NCI-H748 (cell line): ENCODE data around the gene NDUFA8.

Experiments used
- DNase-seq: peaks from one replicate; lab custom pipeline; 2025; ENCODE audit not compliant: unreplicated experiment; lab: John Stamatoyannopoulos, UW

Gene NDUFA8

GRCh38 chr9:122138560-122139268 is 20.9 kb downstream of the NDUFA8 start:
- DNase-seq = no peak

- no peak for DNase-seq
Measured at GRCh38 chr9:122135529-122135859, 24.1 kb downstream of the NDUFA8 start.

- no peak for DNase-seq
Measured at GRCh38 chr9:122134822-122135528, 24.6 kb downstream of the NDUFA8 start.

DNA sequence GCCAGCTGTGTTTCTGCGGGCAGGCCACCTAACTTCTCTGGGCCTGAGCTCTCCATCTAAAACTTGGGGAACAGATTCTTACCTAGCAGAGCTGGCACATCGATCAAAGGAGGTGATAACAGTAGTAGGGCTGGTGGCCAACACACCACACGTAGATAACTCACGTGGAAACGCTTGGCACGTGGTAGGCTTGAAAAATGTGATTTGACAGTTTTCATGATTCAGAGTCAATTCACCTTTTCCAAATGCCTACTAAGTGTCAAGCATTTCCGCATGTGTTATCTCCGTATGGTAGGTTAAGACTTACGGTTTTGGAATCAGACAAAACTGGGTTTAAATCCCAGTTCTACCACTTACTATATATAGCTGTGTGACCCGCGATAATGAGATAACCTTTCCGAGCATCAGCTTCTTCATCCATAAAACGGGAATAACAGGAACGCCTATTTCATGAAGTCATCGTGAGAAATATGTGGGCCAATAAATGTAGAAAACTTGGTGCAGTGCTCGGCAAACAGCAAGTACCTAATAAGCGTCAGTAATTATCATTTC is 25.5 kb downstream of the NDUFA8 start:
- no peak for DNase-seq

GRCh38 chr9:122133263-122133983 is 26.2 kb downstream of the NDUFA8 start:
- DNase-seq = no peak

DNA sequence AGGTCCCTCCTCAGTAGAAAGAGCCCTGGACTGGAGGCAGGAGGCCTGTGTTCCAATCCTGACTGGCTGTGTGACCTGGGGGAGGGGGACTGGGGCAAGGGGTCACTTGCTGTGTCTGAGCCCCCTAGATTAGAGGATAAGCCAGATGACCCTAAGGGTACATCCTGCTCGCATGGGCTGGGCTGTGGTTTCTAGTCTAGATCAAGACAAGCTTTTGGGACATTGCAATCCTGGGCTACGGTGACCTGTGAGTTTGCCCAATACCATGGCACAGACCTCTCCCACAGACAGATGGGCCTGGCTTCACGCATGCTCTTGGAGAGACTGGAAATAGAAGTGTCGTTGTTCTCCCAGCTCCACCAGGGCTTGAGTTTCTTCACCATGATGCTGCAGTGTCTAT is 27.0 kb downstream of the NDUFA8 start:
- no peak for DNase-seq

- DNase-seq = peak; percentile 69
Measured at GRCh38 chr9:122131401-122132001, 28.1 kb downstream of the NDUFA8 start.

DNA sequence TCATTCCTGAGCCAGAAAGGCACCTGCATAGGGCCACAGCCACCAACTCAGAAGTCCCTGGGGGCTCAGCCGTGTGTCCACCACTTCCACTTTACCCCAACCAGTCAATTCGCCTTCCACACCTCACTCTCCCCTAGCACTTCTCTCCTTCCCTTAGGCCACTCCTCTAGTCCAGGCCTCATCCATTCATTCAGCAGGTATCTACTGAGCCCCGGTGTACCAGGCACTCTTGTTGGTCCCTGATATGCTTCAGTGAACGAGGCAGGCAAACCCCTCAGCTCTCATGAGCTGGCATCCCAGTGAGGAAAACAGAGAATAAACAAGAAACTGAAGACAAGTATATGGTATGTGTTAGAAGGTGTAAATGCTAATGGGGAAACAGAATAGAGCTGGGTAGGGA is 28.7 kb downstream of the NDUFA8 start:
- no peak for DNase-seq

DNA sequence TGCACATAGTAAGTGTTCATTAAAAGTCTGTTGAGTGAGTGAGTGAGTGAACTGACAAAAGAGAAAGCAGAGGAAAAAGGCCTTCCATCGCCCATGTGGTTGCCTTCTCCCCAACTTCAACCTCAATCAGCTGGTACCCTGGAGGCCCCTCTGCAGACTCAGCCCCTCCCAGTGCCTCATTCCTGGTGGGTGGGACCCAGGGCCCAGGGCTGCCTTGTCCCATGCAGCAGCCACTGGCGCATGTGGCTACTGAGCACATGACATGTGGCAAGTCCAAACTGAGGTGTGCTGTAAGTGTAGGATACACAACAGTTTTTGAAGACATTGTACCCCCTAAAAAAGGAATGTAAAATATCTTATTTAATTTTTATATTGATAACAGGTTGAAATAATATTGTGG is 29.6 kb downstream of the NDUFA8 start:
- DNase-seq = no peak

- no peak for DNase-seq
Measured at GRCh38 chr9:122128969-122129343, 30.6 kb downstream of the NDUFA8 start.

DNA sequence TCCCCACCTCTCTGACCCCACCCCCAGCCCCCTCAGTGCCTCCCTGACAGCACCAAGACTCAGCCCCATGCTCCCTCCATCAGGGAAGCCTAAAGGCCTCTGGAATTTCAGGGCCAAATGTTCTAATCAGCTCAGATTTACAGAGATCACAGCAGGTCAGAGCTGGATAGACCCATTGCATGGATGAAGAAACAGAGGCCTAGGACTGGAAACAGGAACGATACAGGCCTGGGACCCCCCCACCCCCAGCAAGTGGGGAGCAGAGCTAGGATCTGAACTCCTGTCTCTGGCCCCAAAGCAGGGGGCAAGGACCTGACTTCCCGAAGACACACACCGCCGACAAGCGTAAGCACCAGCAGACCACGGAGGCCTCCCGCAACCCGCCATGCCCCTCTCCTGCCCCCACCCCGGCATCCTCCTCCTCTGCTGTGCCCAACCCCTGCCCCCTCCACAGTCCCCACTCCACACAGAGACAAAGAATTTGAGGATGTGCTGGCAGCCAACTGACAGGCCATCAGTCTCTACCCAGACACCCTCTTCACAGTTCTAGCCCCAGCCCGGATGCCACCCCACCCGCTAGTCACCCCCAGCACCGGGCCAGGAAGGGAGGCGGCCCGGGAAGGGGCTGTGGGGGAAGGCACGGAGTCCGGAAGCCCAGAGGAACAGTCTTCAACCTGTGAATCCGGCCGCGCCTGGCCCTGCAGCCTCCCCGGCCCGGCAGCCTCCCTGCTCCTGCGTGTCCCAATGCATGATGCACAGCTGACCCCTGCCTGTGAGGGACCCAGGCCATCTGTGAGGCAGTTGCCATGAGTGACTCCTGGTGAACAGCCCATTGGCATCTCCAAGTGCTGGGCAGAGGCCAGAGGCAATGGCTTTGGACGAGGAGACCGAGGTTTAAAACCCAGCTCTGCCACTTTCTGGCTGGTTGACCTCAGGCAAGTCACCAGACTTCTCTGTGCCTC is 31.3 kb downstream of the NDUFA8 start:
- DNase-seq = no peak

DNA sequence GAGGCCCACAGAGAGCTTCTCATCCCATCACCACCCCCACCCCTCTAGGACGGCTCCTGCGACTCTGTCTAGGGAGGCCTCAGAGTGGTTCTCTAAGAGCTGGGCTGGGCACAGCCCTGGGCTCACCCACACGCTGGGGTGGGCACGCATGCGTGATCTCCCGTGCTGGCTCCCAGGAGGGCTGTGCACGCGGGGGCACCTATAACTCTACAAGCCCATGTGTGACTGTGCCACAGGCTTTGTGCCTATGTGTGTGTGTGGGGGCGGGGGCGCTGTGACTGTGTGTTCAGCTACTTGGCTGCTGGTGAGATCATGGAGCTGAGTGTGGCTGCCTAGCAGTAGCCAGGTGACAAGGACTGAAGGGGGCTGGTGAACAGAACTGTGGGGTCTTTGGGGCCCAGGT is 32.2 kb downstream of the NDUFA8 start:
- DNase-seq = no peak

GRCh38 chr9:122126331-122127261 is 33.0 kb downstream of the NDUFA8 start:
- DNase-seq = no peak

GRCh38 chr9:122125509-122126330 is 33.9 kb downstream of the NDUFA8 start:
- DNase-seq = no peak

GRCh38 chr9:122125158-122125508 is 34.4 kb downstream of the NDUFA8 start:
- DNase-seq = peak; percentile 71

- DNase-seq = no peak
Measured at GRCh38 chr9:122124528-122124927, 35.1 kb downstream of the NDUFA8 start.

GRCh38 chr9:122124048-122124447 is 35.5 kb downstream of the NDUFA8 start:
- no peak for DNase-seq

DNA sequence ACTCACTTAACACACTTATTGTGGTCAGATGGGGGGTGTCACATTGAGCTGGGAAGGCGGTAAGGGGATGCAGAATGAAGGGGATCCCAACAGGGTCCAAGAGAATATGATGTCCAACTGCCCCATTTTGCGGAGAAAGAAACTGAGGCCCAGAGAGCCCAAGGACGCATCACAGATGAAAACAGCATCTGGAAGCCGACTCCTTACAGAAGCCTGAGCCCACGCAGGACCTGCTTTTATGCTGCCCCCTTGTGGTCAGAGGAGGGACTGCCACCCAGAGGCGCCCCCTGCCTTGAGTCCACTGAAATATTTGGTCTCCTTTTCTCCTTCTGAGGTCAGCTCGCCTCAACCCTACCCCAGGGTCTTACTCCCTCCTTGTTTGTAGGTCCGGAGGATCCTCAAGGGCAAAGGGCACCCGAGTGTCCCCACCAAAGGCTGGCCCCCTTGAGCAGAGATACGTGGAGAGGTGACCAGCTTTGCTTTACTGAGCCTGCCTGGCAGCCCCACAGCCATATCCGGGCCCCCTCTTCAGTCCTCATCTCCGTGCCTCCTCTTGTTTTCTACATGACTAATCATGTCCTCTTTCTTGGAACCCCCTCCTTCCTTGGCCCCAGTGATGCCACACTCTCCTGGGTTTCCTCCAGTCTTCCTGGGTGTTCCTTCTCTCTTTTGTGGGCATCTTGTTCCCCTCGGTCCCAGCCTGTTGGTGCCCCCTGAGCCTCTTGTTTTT is 36.5 kb downstream of the NDUFA8 start:
- DNase-seq = peak; percentile 64
